HEK293 (cell line): ENCODE measurements around the gene HMGA1.

Experiments
- CTCF ChIA-PET: fragments of 350-600 bp; formaldehyde crosslinking; extraction: SDS; loops from one replicate; lab custom pipeline; 2021; ENCODE audit warnings: antibody characterized with exemption; lab: Yijun Ruan, JAX
- POLR2A ChIA-PET: fragments of 300-600 bp; formaldehyde crosslinking; extraction: SDS; loops from one replicate; lab custom pipeline; 2020; ENCODE audit warnings: antibody characterized with exemption, inconsistent platforms; lab: Yijun Ruan, JAX
- H3K27ac ChIP-seq: fragments of 200-500 bp; sonication (Bioruptor generic); 2 replicates; pipeline ENCODE4 v1.5.1; 2014; ENCODE audit warnings: low read depth, low read length, control low read depth, inconsistent platforms; ENCODE audit errors: extremely low read depth
- H3K36me3 ChIP-seq, 2 experiments: fragments of 200-500 bp in 1 of 2; sonication (Bioruptor generic) in 1 of 2; 1 replicate in 1 of 2; 2 replicates in 1 of 2; pipeline ENCODE4 v1.5.1; 2014 to 2017; ENCODE audit warnings: inconsistent platforms in 2 of 2, low read length in 2 of 2; ENCODE audit not compliant: control insufficient read depth in 2 of 2, insufficient read depth in 1 of 2
- H3K4me1 ChIP-seq: fragments of 200-500 bp; sonication (Bioruptor generic); 2 replicates; pipeline ENCODE4 v1.5.1; 2014; ENCODE audit warnings: mild to moderate bottlenecking, low read length, inconsistent platforms; ENCODE audit not compliant: control insufficient read depth, insufficient read depth
- H3K4me3 ChIP-seq: 2 replicates; pipeline ENCODE4 v1.5.1; 2011; ENCODE audit warnings: low read depth, mild to moderate bottlenecking, control low read depth, low read length, moderate library complexity
- H3K9me3 ChIP-seq: fragments of 200-500 bp; sonication (Bioruptor generic); 2 replicates; pipeline ENCODE4 v1.5.1; 2014; ENCODE audit warnings: low read depth, low read length, inconsistent platforms; ENCODE audit not compliant: control insufficient read depth, insufficient read depth
- HIC1 ChIP-seq: fragments of 450-650 bp; formaldehyde crosslinking; IDR thresholded peaks from 2 replicates; pipeline ENCODE4 v1.5.1; 2016; ENCODE audit warnings: missing biosample characterization, missing genetic modification characterization
- OSR2 ChIP-seq: fragments of 450-650 bp; formaldehyde crosslinking; IDR thresholded peaks from 2 replicates; pipeline ENCODE4 v1.5.1; 2016; ENCODE audit warnings: missing biosample characterization, missing genetic modification characterization
- PATZ1 ChIP-seq: fragments of 450-650 bp; formaldehyde crosslinking; IDR thresholded peaks from 2 replicates; pipeline ENCODE4 v1.5.1; 2016; ENCODE audit warnings: missing biosample characterization, missing genetic modification characterization
- PBX3 ChIP-seq: sonication (generic); formaldehyde crosslinking; IDR thresholded peaks from 2 replicates; pipeline ENCODE4 v1.8.1; 2022; ENCODE audit warnings: mild to moderate bottlenecking, moderate library complexity, missing genetic modification reagents
- SP3 ChIP-seq: fragments of 450-650 bp; formaldehyde crosslinking; IDR thresholded peaks from 2 replicates; pipeline ENCODE4 v1.5.1; 2016; ENCODE audit warnings: missing biosample characterization, missing genetic modification characterization
- SP7 ChIP-seq: fragments of 450-650 bp; formaldehyde crosslinking; IDR thresholded peaks from 2 replicates; pipeline ENCODE4 v1.5.1; 2016; ENCODE audit warnings: missing biosample characterization, missing genetic modification characterization
- WT1 ChIP-seq: fragments of 450-650 bp; formaldehyde crosslinking; IDR thresholded peaks from 2 replicates; pipeline ENCODE4 v1.5.1; 2016; ENCODE audit warnings: missing biosample characterization, missing genetic modification characterization
- ZBTB20 ChIP-seq: fragments of 450-650 bp; formaldehyde crosslinking; IDR thresholded peaks from 2 replicates; pipeline ENCODE4 v1.5.1; 2016; ENCODE audit warnings: missing biosample characterization, missing genetic modification characterization
- ZNF146 ChIP-seq: fragments of 450-650 bp; formaldehyde crosslinking; IDR thresholded peaks from 2 replicates; pipeline ENCODE4 v1.5.1; 2016; ENCODE audit warnings: missing biosample characterization, missing genetic modification characterization
- ZNF157 ChIP-seq: fragments of 450-650 bp; formaldehyde crosslinking; IDR thresholded peaks from 2 replicates; pipeline ENCODE4 v1.5.1; 2016; ENCODE audit warnings: missing biosample characterization, missing genetic modification characterization
- ZNF16 ChIP-seq: fragments of 450-650 bp; formaldehyde crosslinking; IDR thresholded peaks from 2 replicates; pipeline ENCODE4 v1.5.1; 2016; ENCODE audit warnings: low read depth, missing biosample characterization, missing genetic modification characterization
- ZNF2 ChIP-seq: fragments of 450-650 bp; formaldehyde crosslinking; IDR thresholded peaks from 2 replicates; pipeline ENCODE4 v1.5.1; 2016; ENCODE audit warnings: missing biosample characterization, missing genetic modification characterization
- ZNF214 ChIP-seq: fragments of 450-650 bp; formaldehyde crosslinking; IDR thresholded peaks from 2 replicates; pipeline ENCODE4 v1.5.1; 2017; ENCODE audit warnings: missing biosample characterization, mild to moderate bottlenecking, missing genetic modification characterization, borderline replicate concordance
- ZNF223 ChIP-seq: fragments of 450-650 bp; formaldehyde crosslinking; IDR thresholded peaks from 2 replicates; pipeline ENCODE4 v1.5.1; 2016; ENCODE audit warnings: missing biosample characterization, missing genetic modification characterization
- ZNF280C ChIP-seq: fragments of 450-650 bp; formaldehyde crosslinking; IDR thresholded peaks from 2 replicates; pipeline ENCODE4 v1.5.1; 2016; ENCODE audit warnings: missing biosample characterization, missing genetic modification characterization
- ZNF558 ChIP-seq: fragments of 450-650 bp; formaldehyde crosslinking; IDR thresholded peaks from 2 replicates; pipeline ENCODE4 v1.5.1; 2016; ENCODE audit warnings: missing biosample characterization, missing genetic modification characterization
- ZNF580 ChIP-seq: fragments of 450-650 bp; formaldehyde crosslinking; IDR thresholded peaks from 2 replicates; pipeline ENCODE4 v1.5.1; 2016; ENCODE audit warnings: missing biosample characterization, missing genetic modification characterization
- ZNF692 ChIP-seq: fragments of 450-650 bp; formaldehyde crosslinking; IDR thresholded peaks from 2 replicates; pipeline ENCODE4 v1.5.1; 2016; ENCODE audit warnings: missing biosample characterization, missing genetic modification characterization

Gene HMGA1

GRCh38 chr6:34213772-34214171 lies 22.9 kb upstream of the HMGA1 start:
- no peaks in the 10 kb centered on the region for H3K9me3 ChIP-seq
- TF ChIP-seq SP7 (tag by site-specific recombination), result no peak
- peak; percentile 62; the same call in 1 of the 2 replicates for TF ChIP-seq ZNF146 (tag by site-specific recombination)
- TF ChIP-seq WT1 (tag by site-specific recombination), result no peak
- no peak for TF ChIP-seq PATZ1 (tag by site-specific recombination)
- no peak for TF ChIP-seq HIC1 (tag by site-specific recombination)
- TF ChIP-seq, all 188 proteins: peak for 1
- no peak overlapping the region for H3K27ac ChIP-seq
- no peaks in the 10 kb centered on the region for H3K36me3 ChIP-seq
- no peaks in the 10 kb centered on the region for H3K4me1 ChIP-seq
- ChIA-PET CTCF (interaction anchor here (0.5 to 1.4 kb wide), 4 partner anchors 16 to 396 kb away, joined by 3 to 8 read pairs (median 3); no protein-coding TSS in a partner anchor), POLR2A (interaction anchor here (0.7 kb wide), 1 partner anchor 577 kb away, joined by 3 read pairs; no protein-coding TSS in a partner anchor)
- no peak overlapping the region for H3K4me3 ChIP-seq

GRCh38 chr6:34218691-34219090 lies 18.0 kb upstream of the HMGA1 start:
- Histone ChIP-seq H3K9me3 (no peaks in the 10 kb centered on the region), H3K36me3 (no peaks in the 10 kb centered on the region), H3K4me1 (no peaks in the 10 kb centered on the region), H3K27ac (no peak overlapping the region), H3K4me3 (no peak overlapping the region)
- no peak for TF ChIP-seq SP3 (tag by site-specific recombination)
- no peak for TF ChIP-seq OSR2
- no peak for TF ChIP-seq ZNF558 (tag by site-specific recombination)
- TF ChIP-seq PBX3 (CRISPR knock-in tag), result no peak
- TF ChIP-seq ZNF157 (tag by site-specific recombination), result no peak
- no peak for TF ChIP-seq ZNF2 (tag by site-specific recombination)
- TF ChIP-seq ZNF223, result no peak
- ChIA-PET CTCF (interaction anchor here (0.6 to 0.7 kb wide), 2 partner anchors 595 to 1189 kb away, joined by 3 to 4 read pairs; no protein-coding TSS in a partner anchor), POLR2A (no interaction called here)

- H3K27ac ChIP-seq, result no peak overlapping the region; the same call in 1 of the 2 replicates
- H3K4me1 ChIP-seq, result no peaks in the 10 kb centered on the region
- POLR2A ChIA-PET, result interaction anchor here (0.6 to 1.6 kb wide), 15 partner anchors 10 to 241 kb away, joined by 3 to 23 read pairs (median 6); partner anchors contain the start of genes HMGA1, RPS10 and SMIM29
- no peak for TF ChIP-seq ZNF692 (tag by site-specific recombination)
- no peak for TF ChIP-seq ZNF280C
- peak; percentile 47 for TF ChIP-seq ZBTB20
- peak; percentile 50 for TF ChIP-seq PATZ1 (tag by site-specific recombination)
- TF ChIP-seq ZNF580 (tag by site-specific recombination), result 0 out of 2 replicates have a peak, but pooled peaks have one; percentile 9
- TF ChIP-seq SP7 (tag by site-specific recombination), result 0 out of 2 replicates have a peak, but pooled peaks have one; percentile 18
- TF ChIP-seq ZNF16 (tag by site-specific recombination), result 0 out of 2 replicates have a peak, but pooled peaks have one; percentile 35
- no peak for TF ChIP-seq ZNF214 (tag by site-specific recombination)
Observed at GRCh38 chr6:34223381-34223955, 13.2 kb upstream of the HMGA1 start.

More at GRCh38 chr6:34223381-34223955, 13.2 kb upstream of the HMGA1 start:
- no peaks in the 10 kb centered on the region for H3K9me3 ChIP-seq
- H3K4me3 ChIP-seq, result peak overlapping the region; percentile 8
- CTCF ChIA-PET, result interaction anchor here (0.6 to 2.0 kb wide), 5 partner anchors 26 to 168 kb away, joined by 3 to 8 read pairs (median 3); no protein-coding TSS in a partner anchor
- no peaks in the 10 kb centered on the region for H3K36me3 ChIP-seq
